ENCODE measurements around the gene KIAA1671.

The KIAA1671 gene

GRCh38 chr22:25014896-25015755 is 62.6 kb downstream of the KIAA1671 start:
- no peak for DNase-seq (ENCODE audit: low spot score)

GRCh38 chr22:25016311-25016710 is 63.8 kb downstream of the KIAA1671 start:
- DNase-seq (ENCODE audit: low spot score), result no peak

- DNase-seq (ENCODE audit: low spot score), result no peak
Observed at GRCh38 chr22:25018009-25018408, 65.5 kb downstream of the KIAA1671 start.

GRCh38 chr22:25019427-25020184 is 67.1 kb downstream of the KIAA1671 start:
- DNase-seq (ENCODE audit: low spot score), result no peak

GRCh38 chr22:25021409-25021808 is 68.9 kb downstream of the KIAA1671 start:
- no peak for DNase-seq (ENCODE audit: low spot score)

GRCh38 chr22:25021976-25022711 is 69.6 kb downstream of the KIAA1671 start:
- no peak for DNase-seq (ENCODE audit: low spot score)

GRCh38 chr22:25023879-25024278 is 71.4 kb downstream of the KIAA1671 start:
- DNase-seq (ENCODE audit: low spot score), result no peak

- no peak for DNase-seq (ENCODE audit: low spot score)
Observed at GRCh38 chr22:25024895-25025294, 72.4 kb downstream of the KIAA1671 start.

- DNase-seq (ENCODE audit: low spot score), result no peak
Observed at GRCh38 chr22:25025491-25026400, 73.2 kb downstream of the KIAA1671 start.

GRCh38 chr22:25027043-25027906 is 74.8 kb downstream of the KIAA1671 start:
- no peak for DNase-seq (ENCODE audit: low spot score)

GRCh38 chr22:25027959-25028840 is 75.7 kb downstream of the KIAA1671 start:
- no peak for DNase-seq (ENCODE audit: low spot score)

GRCh38 chr22:25028841-25029141 is 76.3 kb downstream of the KIAA1671 start:
- DNase-seq (ENCODE audit: low spot score), result no peak

- no peak for DNase-seq (ENCODE audit: low spot score)
Observed at GRCh38 chr22:25029181-25029580, 76.7 kb downstream of the KIAA1671 start.

- DNase-seq (ENCODE audit: low spot score), result no peak
Observed at GRCh38 chr22:25030636-25031035, 78.1 kb downstream of the KIAA1671 start.

GRCh38 chr22:25032066-25032465 is 79.5 kb downstream of the KIAA1671 start:
- DNase-seq (ENCODE audit: low spot score), result no peak

- no peak for DNase-seq (ENCODE audit: low spot score)
Observed at GRCh38 chr22:25035715-25036114, 83.2 kb downstream of the KIAA1671 start.

GRCh38 chr22:25038239-25038638 is 85.7 kb downstream of the KIAA1671 start:
- no peak for DNase-seq (ENCODE audit: low spot score)

- DNase-seq (ENCODE audit: low spot score), result no peak
Observed at GRCh38 chr22:25038771-25039170, 86.3 kb downstream of the KIAA1671 start.

GRCh38 chr22:25039255-25039654 is 86.7 kb downstream of the KIAA1671 start:
- DNase-seq (ENCODE audit: low spot score), result no peak

- no peak for DNase-seq (ENCODE audit: low spot score)
Observed at GRCh38 chr22:25039754-25040153, 87.2 kb downstream of the KIAA1671 start.
